SU-DHL-6 (cell line): ENCODE measurements around the gene ZNF431.

ENCODE experiments used
- H2AFZ ChIP-seq: fragments of 200-600 bp; sonication (generic); 2 replicates; pipeline ENCODE4 v1.6.1; 2014; ENCODE audit warnings: low read depth, mild to moderate bottlenecking, moderate library complexity, mixed read lengths, antibody characterized with exemption, low read length; ENCODE audit not compliant: severe bottlenecking
- H3F3A ChIP-seq: fragments of 200-600 bp; shearing (Covaris generic); 2 replicates; pipeline ENCODE4 v1.6.0; 2016; ENCODE audit warnings: antibody characterized with exemption, mild to moderate bottlenecking; ENCODE audit not compliant: insufficient read depth
- H3K27ac ChIP-seq: fragments of 200-600 bp; sonication (generic); 2 replicates; pipeline ENCODE4 v1.5.1; 2016; ENCODE audit warnings: low read depth, mild to moderate bottlenecking, low read length, moderate library complexity, mixed read lengths
- H3K27me3 ChIP-seq: fragments of 200-600 bp; sonication (generic), shearing (Covaris generic); 2 replicates; pipeline ENCODE4 v1.6.0; 2014; ENCODE audit warnings: mild to moderate bottlenecking, low read length
- H3K36me3 ChIP-seq: fragments of 200-600 bp; sonication (generic); 2 replicates; pipeline ENCODE4 v1.6.1; 2014; ENCODE audit warnings: mild to moderate bottlenecking, low read length, mixed read lengths
- H3K4me2 ChIP-seq: fragments of 300-600, 200-600 bp; shearing (Covaris generic), sonication (generic); 2 replicates; pipeline ENCODE4 v1.6.0; 2014; ENCODE audit warnings: low read length, low read depth, mild to moderate bottlenecking; ENCODE audit not compliant: poor library complexity, severe bottlenecking
- H3K4me3 ChIP-seq: fragments of 200-600 bp; sonication (generic); 2 replicates; pipeline ENCODE4 v1.5.1; 2014; ENCODE audit warnings: antibody characterized with exemption, low read length, mild to moderate bottlenecking, mixed read lengths; ENCODE audit not compliant: insufficient read depth, poor library complexity, severe bottlenecking
- H3K79me2 ChIP-seq: fragments of 200-600 bp; sonication (generic); 2 replicates; pipeline ENCODE4 v1.6.1; 2014; ENCODE audit warnings: mild to moderate bottlenecking, low read length, moderate library complexity; ENCODE audit not compliant: insufficient read depth
- H3K9ac ChIP-seq: fragments of 200-600 bp; sonication (generic); 2 replicates; pipeline ENCODE4 v1.7.0; 2014; ENCODE audit warnings: mild to moderate bottlenecking, low read length
- H3K9me2 ChIP-seq: fragments of 200-600 bp; sonication (generic); replicated peaks from 2 replicates; pipeline ENCODE4 v1.6.1; 2014; ENCODE audit warnings: low read length; ENCODE audit not compliant: insufficient read depth
- H3K9me3 ChIP-seq: fragments of 200-600 bp; sonication (generic); 2 replicates; pipeline ENCODE4 v1.6.1; 2014; ENCODE audit warnings: low read length, mixed read lengths; ENCODE audit not compliant: insufficient read depth
- H4K20me1 ChIP-seq: fragments of 200-600 bp; sonication (generic); 2 replicates; pipeline ENCODE4 v1.6.1; 2014; ENCODE audit warnings: low read depth, mild to moderate bottlenecking, antibody characterized with exemption, low read length, moderate library complexity, mixed read lengths
- CTCF ChIP-seq: fragments of 200-600 bp; sonication (generic); IDR thresholded peaks from one replicate; pipeline ENCODE4 v1.5.1; 2017; ENCODE audit warnings: antibody characterized with exemption, mild to moderate bottlenecking, low read length, moderate library complexity; ENCODE audit not compliant: insufficient read depth, poor library complexity, severe bottlenecking
- EZH2phosphoT487 ChIP-seq: fragments of 200-600 bp; sonication (generic), shearing (Covaris generic); conservative IDR thresholded peaks from 2 replicates; pipeline ENCODE4 v1.6.1; 2018; ENCODE audit warnings: mild to moderate bottlenecking, antibody characterized with exemption, low read length, moderate library complexity, mixed read lengths

Gene ZNF431

GRCh38 chr19:21149877-21150276 lies 8.0 kb downstream of the ZNF431 start:
- no peaks in the 10 kb centered on the region for H3K27me3 ChIP-seq
- no peaks in the 10 kb centered on the region for H4K20me1 ChIP-seq
- no peak overlapping the region for H3K27ac ChIP-seq
- no peak overlapping the region for H2AFZ ChIP-seq
- TF ChIP-seq EZH2phosphoT487: no peak
- no peak for TF ChIP-seq CTCF
- H3F3A ChIP-seq: no peaks in the 10 kb centered on the region
- peaks cover 28% of the 10 kb centered on the region; the same call in 1 of the 2 replicates for H3K9me3 ChIP-seq
- H3K9ac ChIP-seq: no peak overlapping the region
- H3K36me3 ChIP-seq: peaks cover 68% of the 10 kb centered on the region
- H3K4me2 ChIP-seq: no peak overlapping the region
- no peak overlapping the region for H3K4me3 ChIP-seq
- no peaks in the 10 kb centered on the region for H3K9me2 ChIP-seq
- peaks cover 43% of the 10 kb centered on the region for H3K79me2 ChIP-seq

GRCh38 chr19:21151460-21151859 lies 9.6 kb downstream of the ZNF431 start:
- no peak overlapping the region for H3K4me2 ChIP-seq
- no peak overlapping the region for H3K27ac ChIP-seq
- H3K79me2 ChIP-seq: peaks cover 48% of the 10 kb centered on the region
- no peak overlapping the region for H2AFZ ChIP-seq
- no peaks in the 10 kb centered on the region for H4K20me1 ChIP-seq
- H3K36me3 ChIP-seq: peaks cover 55% of the 10 kb centered on the region
- H3K4me3 ChIP-seq: no peak overlapping the region
- no peak overlapping the region for H3K9ac ChIP-seq
- H3K9me3 ChIP-seq: peaks cover 23% of the 10 kb centered on the region; the same call in 1 of the 2 replicates
- H3K27me3 ChIP-seq: no peaks in the 10 kb centered on the region
- TF ChIP-seq EZH2phosphoT487 (no peak), CTCF (no peak)
- no peaks in the 10 kb centered on the region for H3K9me2 ChIP-seq
- no peaks in the 10 kb centered on the region for H3F3A ChIP-seq

- Histone ChIP-seq H3K27me3 (no peaks in the 10 kb centered on the region), H3K27ac (no peak overlapping the region), H3K36me3 (peaks cover 10% of the 10 kb centered on the region; the same call in 1 of the 2 replicates), H3K9me3 (no peaks in the 10 kb centered on the region), H4K20me1 (peaks cover 3% of the 10 kb centered on the region; the same call in 1 of the 2 replicates), H2AFZ (no peak overlapping the region), H3K79me2 (peaks cover 84% of the 10 kb centered on the region), H3K9me2 (no peaks in the 10 kb centered on the region), H3K4me2 (no peak overlapping the region), H3K4me3 (no peak overlapping the region), H3F3A (no peaks in the 10 kb centered on the region), H3K9ac (no peak overlapping the region)
- no peak for TF ChIP-seq EZH2phosphoT487
- no peak for TF ChIP-seq CTCF
Measured at GRCh38 chr19:21158523-21159135, 16.8 kb downstream of the ZNF431 start.
